HG03520 (cell line): ENCODE results near the gene CCDC154.
"Not testable (repeated sequence)": the region's sequence is repeated elsewhere in the genome, so short reads cannot be mapped to it uniquely, and the experiment has no call there.

Source experiments
- ATAC-seq: cut with Tn5 transposase; IDR thresholded peaks from one replicate; pipeline ENCODE4 v1.9.1; 2021; ENCODE audit warnings: mild to moderate bottlenecking, moderate library complexity; ENCODE audit not compliant: unreplicated experiment

Gene CCDC154

GRCh38 chr16:1443980-1444729 is at the start of gene CCDC154:
Gene CCDC154 (minus strand): TSS chr16:1444556. CDS start chr16:1444322, 234 bp downstream.
- no peak for ATAC-seq

DNA sequence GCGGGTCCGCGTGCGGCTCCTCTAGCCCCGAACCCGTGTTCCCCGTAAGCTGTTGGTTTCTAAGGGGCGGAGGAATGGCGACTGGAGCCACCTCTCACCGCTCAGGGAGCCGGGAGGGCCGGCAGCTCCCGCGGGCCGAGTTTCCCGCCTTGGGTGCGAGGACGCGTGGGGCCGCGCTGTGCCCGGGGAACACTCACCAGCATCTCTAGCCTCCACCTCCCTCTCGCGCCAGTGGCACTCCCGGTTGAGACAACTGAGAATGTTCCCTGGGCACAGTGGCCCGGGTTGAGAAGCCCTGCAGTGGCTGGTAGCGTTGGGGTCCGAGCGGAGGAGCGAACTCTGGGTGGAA is 49.4 kb upstream of the CCDC154 start:
- no peak for ATAC-seq

GRCh38 chr16:1492923-1493745 is 48.8 kb upstream of the CCDC154 start, which contains the start of gene TELO2:
Gene TELO2 (plus strand): TSS chr16:1493360. CDS start chr16:1494282, 922 bp downstream.
- peak; percentile 53 for ATAC-seq

GRCh38 chr16:1492082-1492922 is 47.9 kb upstream of the CCDC154 start:
- ATAC-seq, result no peak

DNA sequence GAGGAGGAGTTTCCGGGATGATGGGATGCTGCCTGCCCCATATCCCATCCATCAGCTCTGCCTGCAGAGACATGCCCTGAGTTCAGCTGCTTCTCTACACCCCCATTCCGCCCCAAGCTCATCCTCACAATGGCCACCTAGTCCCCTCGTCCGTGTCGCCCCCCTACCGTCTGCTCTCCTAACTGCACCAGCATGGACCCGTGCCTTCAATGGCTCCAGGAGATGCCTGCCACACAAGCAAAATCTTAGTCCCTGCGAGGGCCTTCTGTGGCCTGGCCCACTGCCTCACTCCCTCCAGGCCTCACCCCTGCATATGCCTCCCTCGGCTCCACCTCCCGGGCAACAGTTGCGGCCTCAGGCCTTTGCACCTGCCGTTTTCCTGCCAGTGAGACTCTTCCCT is 47.0 kb upstream of the CCDC154 start:
- no peak for ATAC-seq

GRCh38 chr16:1489077-1489476 is 44.7 kb upstream of the CCDC154 start:
- no peak for ATAC-seq

DNA sequence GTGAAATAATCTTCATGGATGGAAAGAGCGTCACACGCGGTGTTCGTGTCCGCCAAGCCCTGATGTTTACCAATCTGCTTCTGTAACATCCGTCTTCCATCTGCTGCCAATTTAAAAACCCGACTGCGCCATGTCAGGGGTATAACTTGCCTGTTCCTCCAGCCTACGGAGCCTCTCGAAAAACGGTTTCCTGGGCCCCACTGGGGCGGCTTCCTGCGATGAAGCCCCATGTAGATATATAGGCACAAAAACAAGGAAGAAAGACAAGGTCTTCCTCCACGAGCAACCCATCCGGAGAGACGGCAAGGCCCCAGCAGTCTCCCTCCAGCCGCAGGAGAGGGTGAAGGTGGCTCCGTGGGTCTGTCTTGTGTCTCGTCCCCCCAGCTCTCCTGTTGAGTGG is 44.3 kb upstream of the CCDC154 start, which contains the start of gene PTX4:
Gene PTX4, minus strand, starts transcription at position 326 of the 400 bp plus-strand sequence. Its CDS starts 35 bp downstream, at position 291.
- ATAC-seq, result no peak

- no peak for ATAC-seq
These were observed 43.8 kb upstream of the CCDC154 start for GRCh38 chr16:1488054-1488601.

GRCh38 chr16:1487395-1488053 is 43.2 kb upstream of the CCDC154 start:
- ATAC-seq, result no peak

- ATAC-seq, result no peak
These were observed 42.4 kb upstream of the CCDC154 start for GRCh38 chr16:1486551-1487390.

GRCh38 chr16:1485847-1486496 is 41.6 kb upstream of the CCDC154 start:
- no peak for ATAC-seq

DNA sequence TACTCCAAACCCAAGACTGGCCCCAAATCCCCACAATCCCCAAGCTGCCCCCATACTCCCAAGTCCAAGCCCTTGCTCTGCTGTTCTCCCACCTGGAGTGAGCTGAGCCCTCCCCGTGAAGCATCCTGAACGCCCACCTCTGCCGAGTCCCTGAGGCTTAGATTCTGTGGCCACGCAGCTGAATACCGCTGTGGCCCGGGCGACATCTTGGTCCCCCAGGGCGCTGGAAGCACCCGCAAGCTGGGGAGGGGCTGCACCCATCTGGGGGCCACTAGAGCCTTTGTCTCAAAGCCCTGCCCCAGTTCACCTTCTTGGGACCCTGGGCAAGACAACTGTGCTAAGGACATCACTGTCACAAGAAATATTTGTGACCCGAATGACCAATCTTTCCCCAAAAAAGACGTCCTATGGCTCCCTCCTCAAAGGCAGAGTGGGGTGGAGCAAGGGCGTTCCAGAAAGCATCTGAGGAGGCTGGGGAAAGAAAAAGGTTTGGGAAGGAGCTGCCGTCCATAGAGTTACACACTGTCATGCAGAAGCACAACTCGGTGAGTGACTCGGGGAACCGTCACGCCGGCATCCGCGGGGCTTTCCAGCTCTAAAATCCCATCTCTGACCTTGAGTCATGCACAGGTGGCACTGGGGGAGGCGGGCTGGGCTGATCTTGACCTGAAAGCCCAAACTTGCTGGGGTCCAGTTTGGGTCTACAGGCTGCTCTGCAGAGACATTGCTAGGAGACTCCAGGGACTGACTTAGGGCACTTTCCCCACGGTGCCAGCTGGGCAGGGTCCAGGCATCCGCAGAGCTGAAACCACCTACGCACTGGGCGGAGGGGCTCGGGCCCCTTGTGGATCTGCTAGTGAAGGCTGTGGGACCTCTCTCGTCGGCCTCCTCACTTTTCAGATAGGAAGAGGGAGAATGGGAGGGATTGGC is 37.8 kb upstream of the CCDC154 start:
- no peak for ATAC-seq

DNA sequence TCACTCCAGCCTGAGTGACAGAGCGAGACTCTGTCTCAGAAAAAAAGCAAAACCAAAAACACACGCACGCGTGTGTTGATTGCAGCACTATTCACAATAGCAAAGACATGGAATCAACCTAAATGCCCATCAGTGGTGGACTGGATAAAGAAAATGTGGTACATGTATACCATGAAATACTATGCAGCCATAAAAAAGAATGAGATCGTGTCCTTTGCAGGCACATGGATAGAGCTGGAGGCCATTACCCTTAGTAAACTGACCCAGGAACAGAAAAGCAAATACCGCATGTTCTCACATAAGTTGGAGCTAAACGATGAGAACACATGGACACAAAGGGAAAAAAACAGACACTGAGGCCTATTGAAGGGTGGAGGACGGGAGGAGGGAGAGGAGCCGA is 34.6 kb upstream of the CCDC154 start:
- ATAC-seq, result not testable (repeated sequence)

GRCh38 chr16:1477033-1477432 is 32.7 kb upstream of the CCDC154 start:
- no peak for ATAC-seq

DNA sequence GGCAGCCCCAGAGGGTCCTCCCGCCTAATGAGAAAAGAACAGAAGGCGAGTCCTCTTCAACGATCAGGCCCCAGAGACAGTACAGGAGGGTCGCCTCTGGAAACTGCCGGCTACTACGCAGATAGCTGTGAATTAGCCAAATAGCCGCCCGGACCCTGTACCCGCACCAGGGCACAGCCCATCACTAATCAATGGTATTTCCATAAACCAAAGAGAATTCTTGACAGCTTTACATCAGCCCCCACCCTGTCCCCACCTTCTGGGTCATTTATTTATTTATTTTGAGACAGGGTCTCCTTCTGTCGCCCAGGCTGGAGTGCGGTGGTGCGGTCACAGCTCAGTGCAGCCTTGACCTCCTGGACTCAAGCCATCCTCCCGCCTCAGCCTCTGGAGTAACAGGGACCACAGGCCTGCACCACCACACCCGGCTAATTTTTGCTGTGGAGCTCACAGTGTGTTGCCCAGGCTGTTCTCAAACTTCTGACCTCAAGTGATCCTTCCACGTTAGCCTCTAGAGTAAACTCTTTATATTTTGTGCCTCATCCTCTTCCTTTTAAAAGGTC is 31.3 kb upstream of the CCDC154 start:
- ATAC-seq, result no peak

DNA sequence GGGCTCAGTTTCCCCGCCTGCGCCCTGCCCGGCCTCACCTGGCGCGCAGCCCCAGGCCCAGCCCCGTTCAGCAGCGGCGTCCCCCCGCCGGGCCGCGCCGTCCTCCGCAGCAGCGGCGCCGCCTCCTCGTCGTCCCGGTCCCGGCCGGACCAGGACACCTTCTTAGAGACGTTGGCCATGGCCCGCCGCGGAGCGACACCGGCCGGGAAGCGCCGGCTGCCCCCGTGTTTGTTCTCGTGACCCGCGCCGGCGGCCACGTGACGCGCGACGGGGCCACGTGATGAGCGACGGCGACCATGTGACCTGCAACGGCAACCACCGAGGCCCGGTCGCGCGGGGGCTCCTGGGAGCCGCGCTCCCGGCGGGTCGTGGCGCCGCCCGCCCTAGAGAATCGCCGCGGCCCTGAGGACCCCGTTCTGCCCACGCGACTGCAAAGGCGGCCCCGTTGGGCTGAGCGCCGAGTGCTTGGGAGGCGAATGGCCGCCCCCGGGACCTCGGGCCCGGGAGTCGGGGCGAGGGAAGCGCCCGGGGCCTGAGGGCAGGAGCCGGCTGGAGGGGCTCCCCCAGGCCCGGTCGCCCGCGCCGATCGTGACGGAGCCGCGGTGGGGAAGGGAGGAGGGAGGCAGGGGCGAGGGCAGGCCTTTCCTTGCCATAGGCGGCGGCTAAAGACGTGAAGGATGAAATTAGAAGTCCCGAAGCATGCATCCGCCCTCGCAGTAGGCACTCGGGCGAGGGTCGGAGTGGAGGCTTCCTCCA is 30.6 kb upstream of the CCDC154 start, which contains the start of gene CLCN7:
Gene CLCN7, minus strand, starts transcription at position 233 of the 756 bp plus-strand sequence. Its CDS starts 54 bp downstream, at position 179.
- peak; percentile 82 for ATAC-seq
